T-helper 1 cell treated with Interleukin-12 subunit alpha and Interleukin-12 subunit beta and Interleukin-4 antibody, amounts not matched to agents 30 μg/mL and 1 μg/mL, for 36 hours (primary cell): ENCODE measurements around the gene CTSO.
A peak's percentile ranks its signal among the peaks of the same experiment; 100 is the strongest.
"Not testable (repeated sequence)": the region's sequence is repeated elsewhere in the genome, so short reads cannot be mapped to it uniquely, and the experiment has no call there.

Experiments used
- H3K27ac Mint-ChIP-seq: one replicate; pipeline ENCODE4 v1.8.0; 2021; ENCODE audit warnings: mild to moderate bottlenecking, mixed read lengths
- H3K27me3 Mint-ChIP-seq: one replicate; pipeline ENCODE4 v1.8.0; 2021; ENCODE audit warnings: low read depth, mixed read lengths
- H3K36me3 Mint-ChIP-seq: one replicate; pipeline ENCODE4 v1.8.0; 2021; ENCODE audit warnings: low read depth, mixed read lengths
- H3K4me1 Mint-ChIP-seq: one replicate; pipeline ENCODE4 v1.8.0; 2021; ENCODE audit warnings: low read depth, mixed read lengths
- H3K4me3 Mint-ChIP-seq: one replicate; pipeline ENCODE4 v1.8.0; 2021; ENCODE audit warnings: mild to moderate bottlenecking, moderate library complexity, mixed read lengths
- H3K9me3 Mint-ChIP-seq: one replicate; pipeline ENCODE4 v1.8.0; 2021; ENCODE audit warnings: mixed read lengths

The CTSO gene

GRCh38 chr4:155941085-155941790 is 12.4 kb downstream of the CTSO start:
- H3K27me3 Mint-ChIP-seq, result no peaks in the 10 kb centered on the region
- H3K36me3 Mint-ChIP-seq, result no peaks in the 10 kb centered on the region
- H3K4me3 Mint-ChIP-seq, result no peak overlapping the region
- no peak overlapping the region for H3K27ac Mint-ChIP-seq
- H3K9me3 Mint-ChIP-seq, result no peaks in the 10 kb centered on the region
- no peaks in the 10 kb centered on the region for H3K4me1 Mint-ChIP-seq

DNA sequence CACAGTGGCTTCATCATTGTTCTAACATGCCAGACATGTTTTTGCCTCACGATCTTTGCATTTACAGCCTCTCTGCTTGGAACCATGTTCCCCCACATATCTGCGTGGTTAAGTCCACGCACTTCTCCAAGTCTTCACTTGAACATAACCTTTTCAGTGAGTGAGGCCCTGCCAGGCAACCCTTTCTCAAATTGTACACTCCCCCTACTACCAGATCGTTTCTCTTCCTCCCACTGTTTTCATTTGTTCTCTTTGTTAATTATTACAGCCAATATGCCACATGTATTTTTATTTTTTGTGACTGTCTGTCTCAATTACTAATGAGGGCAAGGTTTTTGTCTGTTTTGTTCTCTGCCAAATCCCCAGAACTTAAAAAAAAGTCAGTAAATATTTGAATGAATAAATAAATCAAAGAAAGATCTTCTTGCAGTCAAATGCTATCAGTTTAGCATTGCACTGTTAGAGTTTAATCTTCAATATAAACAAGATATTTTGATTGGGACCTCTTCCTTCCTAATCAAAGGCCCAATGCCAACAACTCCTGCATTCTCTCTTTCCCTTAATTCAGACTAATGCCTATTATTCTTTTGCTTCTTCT is 18.2 kb downstream of the CTSO start:
- no peaks in the 10 kb centered on the region for H3K27me3 Mint-ChIP-seq
- no peaks in the 10 kb centered on the region for H3K9me3 Mint-ChIP-seq
- no peak overlapping the region for H3K4me3 Mint-ChIP-seq
- no peak overlapping the region for H3K27ac Mint-ChIP-seq
- H3K36me3 Mint-ChIP-seq, result no peaks in the 10 kb centered on the region
- no peaks in the 10 kb centered on the region for H3K4me1 Mint-ChIP-seq

DNA sequence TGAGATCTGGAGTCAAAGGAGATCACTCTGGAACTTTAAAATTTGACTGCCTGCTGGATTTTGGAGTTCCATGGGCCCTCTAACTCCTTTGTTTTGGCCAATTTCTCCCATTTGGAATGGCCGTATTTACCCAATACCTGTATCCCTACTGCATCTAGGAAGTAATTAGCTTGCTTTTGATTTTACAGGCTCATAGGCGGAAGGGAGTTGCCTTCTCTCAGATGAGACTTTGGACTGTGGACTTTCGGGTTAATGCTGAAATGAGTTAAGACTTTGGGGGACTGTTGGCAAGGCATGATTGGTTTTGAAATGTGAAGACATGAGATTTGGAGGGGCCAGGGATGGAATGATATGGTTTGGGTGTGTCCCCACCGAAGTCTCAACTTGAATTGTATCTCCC is 19.0 kb downstream of the CTSO start:
- not testable (repeated sequence) for H3K36me3 Mint-ChIP-seq, H3K4me3 Mint-ChIP-seq, H3K9me3 Mint-ChIP-seq, H3K4me1 Mint-ChIP-seq, H3K27ac Mint-ChIP-seq, H3K27me3 Mint-ChIP-seq

GRCh38 chr4:155931634-155932033 is 22.0 kb downstream of the CTSO start:
- Mint-ChIP-seq H3K36me3 (no peaks in the 10 kb centered on the region), H3K4me3 (no peak overlapping the region), H3K4me1 (no peaks in the 10 kb centered on the region), H3K9me3 (no peaks in the 10 kb centered on the region), H3K27me3 (no peaks in the 10 kb centered on the region), H3K27ac (no peak overlapping the region)

GRCh38 chr4:155930330-155930729 is 23.3 kb downstream of the CTSO start:
- Mint-ChIP-seq H3K9me3 (no peaks in the 10 kb centered on the region), H3K4me1 (no peaks in the 10 kb centered on the region), H3K36me3 (no peaks in the 10 kb centered on the region), H3K27me3 (no peaks in the 10 kb centered on the region), H3K4me3 (no peak overlapping the region), H3K27ac (no peak overlapping the region)

DNA sequence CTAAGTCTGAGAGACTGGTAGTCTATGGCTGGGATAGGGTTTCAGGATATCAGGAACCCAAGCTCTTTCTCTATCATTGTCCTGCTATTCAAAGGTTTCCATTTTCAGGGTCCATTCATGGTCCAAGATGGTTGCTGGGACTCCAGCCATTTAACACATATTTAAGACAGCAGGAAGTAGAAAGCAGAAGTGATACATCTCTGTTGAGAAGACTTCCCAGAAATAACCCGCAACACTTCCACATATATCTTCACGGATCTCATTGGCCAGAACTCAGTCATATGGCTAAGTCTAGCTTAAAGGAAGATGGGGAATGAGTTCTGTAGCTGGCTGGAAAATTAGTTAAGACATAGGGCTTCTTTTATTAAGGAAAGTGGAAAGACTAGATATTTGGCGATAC is 23.8 kb downstream of the CTSO start:
- Mint-ChIP-seq H3K9me3 (no peaks in the 10 kb centered on the region), H3K27ac (no peak overlapping the region), H3K36me3 (no peaks in the 10 kb centered on the region), H3K4me1 (no peaks in the 10 kb centered on the region), H3K27me3 (no peaks in the 10 kb centered on the region), H3K4me3 (no peak overlapping the region)

GRCh38 chr4:155924637-155925036 is 29.0 kb downstream of the CTSO start:
- Mint-ChIP-seq H3K36me3 (no peaks in the 10 kb centered on the region), H3K9me3 (no peaks in the 10 kb centered on the region), H3K4me1 (no peaks in the 10 kb centered on the region), H3K27ac (no peak overlapping the region), H3K27me3 (no peaks in the 10 kb centered on the region), H3K4me3 (no peak overlapping the region)

DNA sequence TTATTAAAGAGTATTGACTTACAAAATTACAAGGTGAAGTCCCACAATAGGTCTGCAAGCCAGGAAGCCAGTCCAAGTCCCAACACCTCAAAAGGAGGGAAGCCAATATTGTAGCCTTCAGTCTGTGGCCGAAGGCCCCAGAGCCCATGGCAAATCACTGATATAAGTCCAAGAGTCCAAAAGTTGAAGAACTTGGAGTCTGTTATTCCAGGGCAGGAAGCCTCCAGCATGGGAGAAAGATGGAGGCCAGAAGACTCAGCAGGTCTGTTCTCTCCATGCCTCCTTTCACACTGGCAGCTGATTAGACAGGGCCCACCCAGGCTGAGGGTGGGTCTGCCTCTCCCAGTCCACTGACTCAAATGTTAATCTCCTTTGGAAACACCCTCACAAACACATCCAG is 32.1 kb downstream of the CTSO start:
- H3K27me3 Mint-ChIP-seq, result no peaks in the 10 kb centered on the region
- no peaks in the 10 kb centered on the region for H3K9me3 Mint-ChIP-seq
- H3K36me3 Mint-ChIP-seq, result no peaks in the 10 kb centered on the region
- no peak overlapping the region for H3K4me3 Mint-ChIP-seq
- H3K27ac Mint-ChIP-seq, result no peak overlapping the region
- H3K4me1 Mint-ChIP-seq, result no peaks in the 10 kb centered on the region

DNA sequence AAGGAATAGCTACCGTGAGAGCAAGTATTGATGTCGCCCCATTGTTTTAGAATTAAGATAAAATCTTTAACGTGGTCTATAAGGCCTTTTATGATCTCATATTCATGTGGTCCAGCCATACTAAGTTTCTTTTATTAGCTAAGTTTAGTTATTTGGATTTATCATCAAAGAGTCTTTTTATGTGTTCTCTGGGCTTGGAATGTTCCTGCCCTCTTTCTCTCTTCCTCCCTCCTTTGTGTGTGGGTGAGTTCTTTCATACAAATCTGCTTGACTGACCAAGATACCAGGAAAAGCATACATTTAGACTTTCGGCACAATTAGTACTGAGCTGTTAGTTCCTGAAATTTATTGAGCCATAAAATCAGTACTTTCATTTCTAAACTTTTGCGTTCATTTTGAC is 38.9 kb downstream of the CTSO start:
- H3K4me1 Mint-ChIP-seq, result peaks cover 4% of the 10 kb centered on the region

DNA sequence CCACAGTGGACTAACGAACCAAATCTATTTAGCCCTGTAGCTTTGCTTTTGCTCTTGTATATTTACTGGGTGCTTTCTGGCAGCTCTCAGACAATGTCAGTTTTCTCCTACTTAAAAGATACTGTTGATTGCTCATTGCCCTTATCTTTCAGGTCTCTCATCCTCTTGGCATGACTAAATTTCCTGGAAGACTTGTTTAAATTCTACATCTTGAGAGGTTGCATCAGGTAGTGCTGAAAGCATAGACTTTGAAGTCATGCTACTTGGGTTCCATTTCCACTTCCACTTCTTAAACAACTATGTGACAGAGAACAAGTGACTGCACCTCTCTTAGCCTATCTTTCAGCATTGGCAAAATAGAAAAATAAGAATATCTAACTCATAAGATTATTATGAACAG is 41.8 kb downstream of the CTSO start:
- Mint-ChIP-seq H3K4me1 (peaks cover 10% of the 10 kb centered on the region), H3K9me3 (no peaks in the 10 kb centered on the region), H3K4me3 (no peak overlapping the region), H3K27me3 (no peaks in the 10 kb centered on the region), H3K27ac (no peak overlapping the region), H3K36me3 (no peaks in the 10 kb centered on the region)

More for the DNA sequence above, 38.9 kb downstream of the CTSO start:
- Mint-ChIP-seq H3K4me3 (no peak overlapping the region), H3K9me3 (no peaks in the 10 kb centered on the region), H3K27me3 (no peaks in the 10 kb centered on the region), H3K36me3 (no peaks in the 10 kb centered on the region), H3K27ac (no peak overlapping the region)

- Mint-ChIP-seq H3K4me3 (no peak overlapping the region), H3K27ac (no peak overlapping the region), H3K4me1 (peaks cover 10% of the 10 kb centered on the region), H3K9me3 (no peaks in the 10 kb centered on the region), H3K27me3 (no peaks in the 10 kb centered on the region), H3K36me3 (no peaks in the 10 kb centered on the region)
These were observed 43.9 kb downstream of the CTSO start for GRCh38 chr4:155909615-155910226.

DNA sequence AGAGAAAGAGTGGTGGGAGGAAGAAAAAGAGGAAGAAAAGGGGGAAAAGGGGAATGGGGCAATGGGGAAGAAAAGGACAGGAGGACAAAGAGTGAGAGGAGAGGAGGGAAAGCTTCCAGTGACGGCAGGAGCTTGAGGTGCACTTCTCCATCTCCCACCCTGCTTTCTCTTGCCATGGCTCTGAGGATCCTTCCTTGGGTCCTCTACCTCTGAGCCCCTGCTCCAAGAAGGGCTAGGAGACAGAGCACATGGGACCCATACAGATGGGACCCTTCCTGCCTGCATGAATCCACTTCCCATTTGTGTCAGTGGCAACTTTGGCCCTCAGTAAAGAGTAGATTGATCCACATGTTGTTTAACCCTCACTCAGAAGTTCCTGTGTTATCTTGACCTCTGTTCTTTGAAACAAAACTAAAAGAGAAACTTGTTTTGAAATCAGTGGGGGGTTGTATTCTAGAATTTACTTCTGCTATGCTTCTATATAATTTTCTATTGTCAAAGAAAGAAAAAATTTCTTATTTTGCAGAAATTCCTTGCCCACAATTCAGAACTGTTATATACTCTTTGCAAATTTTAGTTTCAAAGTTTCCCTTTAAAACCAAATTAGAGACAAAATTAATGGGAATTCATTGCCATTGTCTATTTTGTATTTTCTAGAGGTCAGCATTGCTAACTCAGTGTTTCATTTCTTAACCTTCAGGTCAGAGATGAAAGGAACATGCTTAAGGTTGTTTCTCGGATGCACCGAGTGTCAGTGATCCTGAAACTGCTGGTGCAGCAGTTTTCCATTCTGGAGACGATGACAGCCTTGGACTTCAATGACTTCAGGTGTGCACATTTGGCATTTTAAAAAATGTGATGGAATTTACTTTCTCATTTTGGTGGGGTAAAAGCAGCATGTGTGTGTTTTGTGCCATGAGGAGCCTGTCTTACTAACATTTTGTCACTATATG is 45.2 kb downstream of the CTSO start:
- Mint-ChIP-seq H3K36me3 (no peaks in the 10 kb centered on the region), H3K4me3 (peak overlapping the region; percentile 17), H3K9me3 (no peaks in the 10 kb centered on the region), H3K27me3 (no peaks in the 10 kb centered on the region), H3K4me1 (peaks cover 10% of the 10 kb centered on the region), H3K27ac (no peak overlapping the region)

GRCh38 chr4:155907556-155907955 is 46.1 kb downstream of the CTSO start:
- Mint-ChIP-seq H3K9me3 (no peaks in the 10 kb centered on the region), H3K4me3 (no peak overlapping the region), H3K4me1 (peaks cover 10% of the 10 kb centered on the region), H3K36me3 (no peaks in the 10 kb centered on the region), H3K27ac (no peak overlapping the region), H3K27me3 (no peaks in the 10 kb centered on the region)

GRCh38 chr4:155906554-155907247 is 47.0 kb downstream of the CTSO start:
- Mint-ChIP-seq H3K9me3 (no peaks in the 10 kb centered on the region), H3K27ac (no peak overlapping the region), H3K27me3 (no peaks in the 10 kb centered on the region), H3K4me1 (peaks cover 6% of the 10 kb centered on the region), H3K4me3 (no peak overlapping the region), H3K36me3 (no peaks in the 10 kb centered on the region)
